ENCODE data around the gene FAM171A2.
"Not testable (repeated sequence)": the region's sequence is repeated elsewhere in the genome, so short reads cannot be mapped to it uniquely, and the experiment has no call there.

- not testable (repeated sequence) for TF ChIP-seq CTCF (conservative IDR thresholded peaks at IDR 0.05); ZFX (IDR thresholded peaks at IDR 0.05)
These were observed 34.1 kb downstream of the FAM171A2 start for GRCh38 chr17:44329516-44329915.

All from C4-2B (cell line).